H1 (cell line): Measurements from ENCODE around the gene CHCHD3. TPM values are rescaled to one million over a fixed set of nuclear protein-coding genes. Genes with fewer than 3 reads are reported as not detected.

Experiments
- CTCF ChIA-PET: fragments of 300-600 bp; sonication (Branson Sonifier 250); formaldehyde crosslinking; loops from one replicate; lab custom pipeline; 2021; ENCODE audit not compliant: partially characterized antibody; lab: Charles Lee
- POLR2A ChIA-PET: fragments of 300-600 bp; sonication (Branson Sonifier 250); formaldehyde crosslinking; loops from one replicate; lab custom pipeline; 2021; ENCODE audit warnings: inconsistent platforms; ENCODE audit not compliant: partially characterized antibody; lab: Charles Lee
- DNase-seq, 2 experiments: peaks; one replicate each; pipeline versions ENCODE4 v3.0.0 to v3.0.0-alpha.2; 2010 to 2022; ENCODE audit warnings: low spot score in 2 of 2, low read depth in 1 of 2, mixed read lengths in 1 of 2
- FAIRE-seq: peaks from 2 replicates; lab custom pipeline; 2011; peaks lifted over from hg19 to GRCh38; lab: Jason Lieb, UNC
- H2AFZ ChIP-seq: 2 replicates; pipeline ENCODE4 v1.8.1; 2012; ENCODE audit warnings: low read length, inconsistent platforms
- H2AK5ac ChIP-seq: 2 replicates; pipeline ENCODE4 v1.6.1; 2013; ENCODE audit warnings: low read depth, low read length
- H2BK120ac ChIP-seq: replicated peaks from 2 replicates; pipeline ENCODE3; 2013; ENCODE audit warnings: low read depth, low read length, inconsistent platforms
- H2BK12ac ChIP-seq: 2 replicates; pipeline ENCODE4 v1.6.1; 2013; ENCODE audit warnings: low read depth, low read length
- H2BK15ac ChIP-seq: 2 replicates; pipeline ENCODE4 v1.6.1; 2013; ENCODE audit warnings: low read length
- H2BK20ac ChIP-seq: 2 replicates; pipeline ENCODE4 v1.6.1; 2013; ENCODE audit warnings: low read length
- H2BK5ac ChIP-seq: 2 replicates; pipeline ENCODE4 v1.6.1; 2013; ENCODE audit warnings: low read depth, low read length
- H3K14ac ChIP-seq: 2 replicates; pipeline ENCODE4 v1.6.1; 2013; ENCODE audit warnings: inconsistent platforms; ENCODE audit not compliant: insufficient read length
- H3K18ac ChIP-seq: 2 replicates; pipeline ENCODE4 v1.6.1; 2013; ENCODE audit warnings: low read length; ENCODE audit errors: extremely low read depth
- H3K23ac ChIP-seq: 2 replicates; pipeline ENCODE4 v1.6.1; 2013; ENCODE audit warnings: inconsistent platforms; ENCODE audit not compliant: insufficient read length
- H3K23me2 ChIP-seq: 2 replicates; pipeline ENCODE4 v1.6.1; 2013; ENCODE audit warnings: low read depth, low read length
- H3K27ac ChIP-seq: 2 replicates; pipeline ENCODE4 v1.6.1; 2011; ENCODE audit warnings: low read depth, low read length, inconsistent platforms
- H3K27me3 ChIP-seq, 4 experiments: replicated peaks in 1 of 4; 1 replicate in 1 of 4; 2 replicates in 3 of 4; pipeline versions ENCODE4 v1.6.1 to v1.8.1; 2011 to 2013; ENCODE audit warnings: low read length in 3 of 4, mild to moderate bottlenecking in 3 of 4, inconsistent platforms in 2 of 4, mixed read lengths in 2 of 4, moderate library complexity in 1 of 4; ENCODE audit not compliant: control insufficient read depth in 3 of 4, insufficient read depth in 3 of 4; ENCODE audit errors: extremely low read depth in 1 of 4
- H3K36me3 ChIP-seq, 4 experiments: 2 replicates each; pipeline versions ENCODE4 v1.6.1 to v1.8.1; 2011 to 2013; ENCODE audit warnings: mild to moderate bottlenecking in 4 of 4, low read length in 3 of 4, moderate library complexity in 2 of 4, control low read depth in 1 of 4, inconsistent platforms in 1 of 4; ENCODE audit not compliant: insufficient read depth in 4 of 4, control insufficient read depth in 2 of 4
- H3K4ac ChIP-seq: replicated peaks from 2 replicates; pipeline ENCODE3; 2013; ENCODE audit warnings: low read length, low read depth, mixed read lengths, inconsistent platforms; ENCODE audit not compliant: insufficient read length
- H3K4me1 ChIP-seq, 4 experiments: replicated peaks in 1 of 4; 1 replicate in 1 of 4; 2 replicates in 3 of 4; pipeline versions ENCODE4 v1.6.1 to v1.8.1; 2011 to 2013; ENCODE audit warnings: low read length in 3 of 4, inconsistent platforms in 2 of 4, mixed read lengths in 1 of 4; ENCODE audit not compliant: insufficient read depth in 4 of 4, control insufficient read depth in 3 of 4
- H3K4me2 ChIP-seq, 2 experiments: 2 replicates each; pipeline versions ENCODE4 v1.6.1 to v1.8.1; 2011 to 2013; ENCODE audit warnings: low read depth in 2 of 2, low read length in 2 of 2, control low read depth in 1 of 2, inconsistent platforms in 1 of 2, mild to moderate bottlenecking in 1 of 2; ENCODE audit not compliant: insufficient read depth in 1 of 2
- H3K4me3 ChIP-seq, 4 experiments: fragments of 200-600, 300-600 bp in 1 of 4; sonication (generic), shearing (Covaris generic), sonication (Bioruptor Twin) in 1 of 4; 2 replicates each; pipeline versions ENCODE4 v1.5.1 to v1.8.1; 2011 to 2016; ENCODE audit warnings: low read length in 4 of 4, low read depth in 3 of 4, control low read depth in 2 of 4, inconsistent platforms in 2 of 4, mild to moderate bottlenecking in 2 of 4, mixed read lengths in 1 of 4, moderate library complexity in 1 of 4; ENCODE audit not compliant: insufficient read depth in 2 of 4; ENCODE audit errors: extremely low read depth in 1 of 4
- H3K56ac ChIP-seq: replicated peaks from 2 replicates; pipeline ENCODE3; 2013; ENCODE audit warnings: low read depth, mild to moderate bottlenecking, mixed read lengths, low read length, inconsistent platforms; ENCODE audit not compliant: insufficient read length
- H3K79me1 ChIP-seq: 2 replicates; pipeline ENCODE4 v1.6.1; 2013; ENCODE audit warnings: low read depth, low read length, control low read depth
- H3K79me2 ChIP-seq, 2 experiments: 2 replicates each; pipeline versions ENCODE4 v1.6.1 to v1.8.1; 2012 to 2013; ENCODE audit warnings: low read length in 2 of 2, mild to moderate bottlenecking in 2 of 2, inconsistent platforms in 1 of 2; ENCODE audit not compliant: insufficient read depth in 2 of 2, control insufficient read depth in 1 of 2
- H3K9ac ChIP-seq, 4 experiments: replicated peaks in 1 of 4; 1 replicate in 1 of 4; 2 replicates in 3 of 4; pipeline versions ENCODE4 v1.6.1 to v1.8.1; 2011 to 2013; ENCODE audit warnings: low read depth in 3 of 4, low read length in 3 of 4, control low read depth in 2 of 4, mild to moderate bottlenecking in 2 of 4, moderate library complexity in 2 of 4, inconsistent platforms in 1 of 4; ENCODE audit errors: extremely low read depth in 1 of 4
- H3K9me3 ChIP-seq, 2 experiments: 2 replicates each; pipeline versions ENCODE4 v1.6.1 to v1.8.1; 2012 to 2013; ENCODE audit warnings: mild to moderate bottlenecking in 2 of 2, moderate library complexity in 2 of 2, control low read depth in 1 of 2, inconsistent platforms in 1 of 2, low read depth in 1 of 2, low read length in 1 of 2, mixed read lengths in 1 of 2; ENCODE audit not compliant: insufficient read depth in 2 of 2
- H4K20me1 ChIP-seq, 2 experiments: replicated peaks in 1 of 2; 2 replicates each; pipeline versions ENCODE3 to v1.8.1; 2011 to 2013; ENCODE audit warnings: inconsistent platforms in 2 of 2, low read length in 2 of 2, mild to moderate bottlenecking in 1 of 2; ENCODE audit not compliant: insufficient read depth in 2 of 2, control insufficient read depth in 1 of 2
- H4K5ac ChIP-seq: 2 replicates; pipeline ENCODE4 v1.6.1; 2013; ENCODE audit warnings: low read length, low read depth, mixed read lengths, inconsistent platforms; ENCODE audit not compliant: insufficient read length
- H4K8ac ChIP-seq: 2 replicates; pipeline ENCODE4 v1.8.0; 2013; ENCODE audit warnings: mild to moderate bottlenecking, moderate library complexity, low read length, inconsistent platforms; ENCODE audit not compliant: insufficient read depth; ENCODE audit errors: extremely low read depth
- H4K91ac ChIP-seq: replicated peaks from 2 replicates; pipeline ENCODE3; 2013; ENCODE audit warnings: low read length, mixed read lengths, inconsistent platforms; ENCODE audit not compliant: insufficient read length
- CBX5 ChIP-seq: fragments of 300-800, 300-1000 bp; sonication (generic); IDR thresholded peaks from 2 replicates; pipeline ENCODE4 v1.7.1; 2016; ENCODE audit warnings: antibody characterized with exemption, low read length, low read depth
- EGR1 ChIP-seq: IDR thresholded peaks from 2 replicates; pipeline ENCODE4 v1.6.1; 2011; ENCODE audit warnings: low read depth, low read length, borderline replicate concordance
- JUN ChIP-seq: IDR thresholded peaks from 2 replicates; pipeline ENCODE4 v1.6.1; 2011; ENCODE audit warnings: low read depth, mild to moderate bottlenecking, improper control_type of control experiment, low read length
- JUND ChIP-seq: IDR thresholded peaks from 2 replicates; pipeline ENCODE4 v1.6.1; 2011; ENCODE audit warnings: mild to moderate bottlenecking, improper control_type of control experiment, low read length
- PHF8 ChIP-seq: fragments of 200-600 bp; sonication (generic); conservative IDR thresholded peaks from 2 replicates; pipeline ENCODE4 v1.7.1; 2012; ENCODE audit warnings: low read depth, mild to moderate bottlenecking, inconsistent platforms, low read length, moderate library complexity
- SIN3A ChIP-seq, 2 experiments: IDR thresholded peaks in 1 of 2; conservative IDR thresholded peaks in 1 of 2; 2 replicates each; pipeline ENCODE4 v1.6.1; 2011 to 2012; ENCODE audit warnings: low read length in 2 of 2, improper control_type of control experiment in 1 of 2, low read depth in 1 of 2, mild to moderate bottlenecking in 1 of 2
- SIX5 ChIP-seq: IDR thresholded peaks from 2 replicates; pipeline ENCODE4 v1.6.1; 2011; ENCODE audit warnings: mild to moderate bottlenecking, low read depth, low read length
- YY1 ChIP-seq: IDR thresholded peaks from 2 replicates; pipeline ENCODE4 v1.6.1; 2011; ENCODE audit warnings: low read depth, mild to moderate bottlenecking, low read length
- WGBS, 2 experiments: shearing (Covaris generic) in 1 of 2; methylation state at CpG; one replicate each; pipeline versions ENCODE4 v1.1.6 to v1.1.7; 2013 to 2015; ENCODE audit warnings: low lambda C conversion rate in 2 of 2, mixed read lengths in 2 of 2, inconsistent platforms in 1 of 2, low coverage in 1 of 2, missing lambda C conversion rate in 1 of 2; ENCODE audit not compliant: insufficient replicate concordance in 2 of 2, insufficient coverage in 1 of 2, insufficient read length in 1 of 2; ENCODE audit errors: extremely low coverage in 1 of 2, missing lambda C conversion rate in 1 of 2; 5-methylcytosine and 5-hydroxymethylcytosine counted together
- polyA plus RNA-seq, 7 experiments: library from polyadenylated mRNA; depleted of rRNA in 3 of 7; stranded (reverse) in 5 of 7; unstranded in 2 of 7; fragments of >200 nt in 5 of 7; fragments of 200-250 nt in 2 of 7; gene quantifications; 1 replicate in 5 of 7; 2 replicates in 1 of 7; 4 replicates in 1 of 7; pipeline versions ENCODE4 v1.2.1 to v1.2.3, GENCODE V29; 2011 to 2013; ENCODE audit warnings: missing spikeins in 2 of 7, mixed read lengths in 2 of 7
- total RNA-seq: library from RNA; stranded (reverse); fragmentation: NEBNext Ultra II Directional; extraction: Animal tissue kit (Norgen Biotek cat#: 25700); gene quantifications from 2 replicates; pipeline ENCODE4 v1.2.1, GENCODE V29; 2021
- TF ChIP-seq, protein P1 (sequence below): IDR thresholded peaks from 2 replicates; pipeline ENCODE4 v1.6.1; 2011; ENCODE audit warnings: low read depth, mild to moderate bottlenecking, low read length; ENCODE audit not compliant: insufficient read depth
- TF ChIP-seq, protein P2 (sequence below): IDR thresholded peaks from 2 replicates; pipeline ENCODE4 v1.6.1; 2012; ENCODE audit warnings: low read length, inconsistent platforms

Gene CHCHD3
- total and polyA plus RNA-seq, 2 of the 8 experiments (the other 6 are each of a cell fraction or from before 2014, with no cell fraction given) = 42.9 to 137 TPM

DNA sequence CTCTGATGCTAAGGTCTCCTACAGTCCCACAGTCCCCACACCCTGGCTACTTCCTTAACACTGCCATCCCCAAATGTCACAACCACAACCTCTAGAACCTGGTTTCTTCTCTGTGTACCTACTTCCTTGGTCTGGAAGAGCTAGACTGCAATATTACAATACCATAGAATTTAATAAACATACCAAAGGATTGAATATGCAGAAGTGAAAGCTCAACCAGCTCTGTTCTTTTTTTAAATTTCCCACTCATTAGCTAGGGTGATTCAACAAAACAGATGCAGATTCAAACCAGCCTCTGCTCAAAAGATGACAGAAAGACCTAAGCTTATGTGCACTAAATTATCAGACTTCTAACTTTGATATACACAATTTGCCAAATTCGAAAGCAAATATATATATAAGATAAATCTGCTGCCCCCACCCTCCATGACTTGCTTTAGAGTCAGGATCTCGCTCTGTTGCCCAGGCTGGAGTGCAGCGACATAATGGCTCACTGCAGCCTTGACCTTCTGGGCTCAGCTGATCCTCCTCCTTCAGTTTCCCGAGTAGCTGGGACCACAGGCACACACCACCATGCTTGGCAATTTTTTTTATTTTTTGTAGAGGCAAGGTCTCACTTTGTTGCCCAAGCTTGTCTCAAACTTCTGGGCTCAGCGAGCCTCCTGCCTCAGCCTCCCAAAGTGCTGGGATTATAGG is 212.6 kb downstream of the CHCHD3 start:
- H3K4me3 ChIP-seq = no peak overlapping the region
- FAIRE-seq (no peak), DNase-seq (no peak)
- H4K5ac ChIP-seq = no peak overlapping the region
- H3K27ac ChIP-seq = no peak overlapping the region
- no peak overlapping the region for H4K8ac ChIP-seq
- H3K4ac ChIP-seq = no peak overlapping the region
- no peak overlapping the region for H3K18ac ChIP-seq
- no peaks in the 10 kb centered on the region; the same call in 1 of the 2 replicates for H3K79me1 ChIP-seq
- H4K91ac ChIP-seq = no peak overlapping the region
- H2BK12ac ChIP-seq = no peak overlapping the region
- no peak overlapping the region for H3K14ac ChIP-seq
- H3K9me3 ChIP-seq = no peaks in the 10 kb centered on the region
- H3K9ac ChIP-seq = no peak overlapping the region
- ChIA-PET POLR2A (no interaction called here), CTCF (interaction anchor here (0.8 to 1.5 kb wide), 3 partner anchors 15 to 33 kb away, joined by 3 to 8 read pairs (median 3); no protein-coding TSS in a partner anchor)
- WGBS, 2 experiments = 92% methylated on average over 5 of the region's 5 CpGs; no CpG with 5 or more reads in 1 of the 2 experiments
- H2BK15ac ChIP-seq = no peak overlapping the region
- H3K23ac ChIP-seq = no peak overlapping the region
- no peak overlapping the region for H2AFZ ChIP-seq
- H4K20me1 ChIP-seq = no peaks in the 10 kb centered on the region
- no peak overlapping the region for H2BK120ac ChIP-seq
- peaks cover 2% of the 10 kb centered on the region; the same call in 1 of the 2 replicates for H3K23me2 ChIP-seq
- H3K27me3 ChIP-seq = no peaks in the 10 kb centered on the region
- no peak overlapping the region for H2BK20ac ChIP-seq
- no peak overlapping the region for H3K56ac ChIP-seq
- H2AK5ac ChIP-seq = no peak overlapping the region
- H3K4me1 ChIP-seq = no peaks in the 10 kb centered on the region
- peaks cover 0 to 14% of the 10 kb centered on the region in 2 experiments; a peak in 2 of 4 replicates for H3K79me2 ChIP-seq
- no peak overlapping the region for H3K4me2 ChIP-seq
- no peak overlapping the region for H2BK5ac ChIP-seq
- no peaks in the 10 kb centered on the region for H3K36me3 ChIP-seq
- TF ChIP-seq, protein P1, sequence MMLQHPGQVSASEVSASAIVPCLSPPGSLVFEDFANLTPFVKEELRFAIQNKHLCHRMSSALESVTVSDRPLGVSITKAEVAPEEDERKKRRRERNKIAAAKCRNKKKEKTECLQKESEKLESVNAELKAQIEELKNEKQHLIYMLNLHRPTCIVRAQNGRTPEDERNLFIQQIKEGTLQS = no peak
- TF ChIP-seq SIN3A (conservative IDR thresholded peaks at IDR 0.05 in 1 of 2, IDR thresholded peaks at IDR 0.05 in 1 of 2; ENCODE audit: low read depth in 1 of 2, low read length in 2 of 2) (no peak), CBX5 (no peak), JUND (no peak), JUN (no peak), YY1 (no peak), EGR1 (no peak), PHF8 (no peak), SIX5 (no peak)
- TF ChIP-seq, protein P2, sequence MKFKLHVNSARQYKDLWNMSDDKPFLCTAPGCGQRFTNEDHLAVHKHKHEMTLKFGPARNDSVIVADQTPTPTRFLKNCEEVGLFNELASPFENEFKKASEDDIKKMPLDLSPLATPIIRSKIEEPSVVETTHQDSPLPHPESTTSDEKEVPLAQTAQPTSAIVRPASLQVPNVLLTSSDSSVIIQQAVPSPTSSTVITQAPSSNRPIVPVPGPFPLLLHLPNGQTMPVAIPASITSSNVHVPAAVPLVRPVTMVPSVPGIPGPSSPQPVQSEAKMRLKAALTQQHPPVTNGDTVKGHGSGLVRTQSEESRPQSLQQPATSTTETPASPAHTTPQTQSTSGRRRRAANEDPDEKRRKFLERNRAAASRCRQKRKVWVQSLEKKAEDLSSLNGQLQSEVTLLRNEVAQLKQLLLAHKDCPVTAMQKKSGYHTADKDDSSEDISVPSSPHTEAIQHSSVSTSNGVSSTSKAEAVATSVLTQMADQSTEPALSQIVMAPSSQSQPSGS = no peak
